H9 (cell line): ENCODE results near the gene SSBP3. TPM values are rescaled to one million over a fixed set of nuclear protein-coding genes. Genes with fewer than 3 reads are reported as not detected.

Source experiments
- DNase-seq: peaks from one replicate; pipeline ENCODE4 v3.0.0-alpha.2; 2017
- H2AFZ ChIP-seq: one replicate; pipeline ENCODE4 v1.6.1; 2013; ENCODE audit warnings: mild to moderate bottlenecking, low read length, control low read depth, moderate library complexity
- H2AK5ac ChIP-seq: 2 replicates; pipeline ENCODE4 v1.6.1; 2013; ENCODE audit warnings: low read length, control low read depth, mixed read lengths; ENCODE audit not compliant: insufficient read length
- H2BK120ac ChIP-seq: one replicate; pipeline ENCODE4 v1.6.1; 2013; ENCODE audit warnings: low read depth, mild to moderate bottlenecking, low read length, control low read depth, inconsistent platforms; ENCODE audit not compliant: poor library complexity, severe bottlenecking
- H2BK12ac ChIP-seq: 2 replicates; pipeline ENCODE4 v1.6.1; 2013; ENCODE audit warnings: low read length, control low read depth, mixed read lengths, low read depth; ENCODE audit not compliant: insufficient read length
- H2BK15ac ChIP-seq: 2 replicates; pipeline ENCODE4 v1.6.1; 2013; ENCODE audit warnings: low read depth, low read length, control low read depth
- H2BK20ac ChIP-seq: one replicate; pipeline ENCODE4 v1.6.1; 2013; ENCODE audit warnings: low read depth, mild to moderate bottlenecking, low read length, control low read depth, inconsistent platforms; ENCODE audit not compliant: poor library complexity, severe bottlenecking
- H2BK5ac ChIP-seq: 2 replicates; pipeline ENCODE4 v1.6.1; 2013; ENCODE audit warnings: low read length, control low read depth, mixed read lengths; ENCODE audit not compliant: insufficient read length
- H3K14ac ChIP-seq: 2 replicates; pipeline ENCODE4 v1.6.1; 2013; ENCODE audit warnings: low read length, control low read depth; ENCODE audit not compliant: insufficient read depth
- H3K18ac ChIP-seq: 2 replicates; pipeline ENCODE4 v1.6.1; 2013; ENCODE audit warnings: low read depth, mild to moderate bottlenecking, mixed read lengths, low read length, control low read depth; ENCODE audit not compliant: insufficient read length
- H3K23ac ChIP-seq: 2 replicates; pipeline ENCODE4 v1.6.1; 2013; ENCODE audit warnings: low read length, control low read depth, mixed read lengths, low read depth; ENCODE audit not compliant: insufficient read length
- H3K23me2 ChIP-seq: 2 replicates; pipeline ENCODE4 v1.6.1; 2013; ENCODE audit warnings: low read depth, mild to moderate bottlenecking, mixed read lengths, low read length, control low read depth; ENCODE audit not compliant: insufficient read length, poor library complexity, severe bottlenecking
- H3K27ac ChIP-seq: 2 replicates; pipeline ENCODE4 v1.5.1; 2013; ENCODE audit warnings: low read length, control low read depth, mixed read lengths, low read depth; ENCODE audit not compliant: insufficient read length
- H3K27me3 ChIP-seq: 2 replicates; pipeline ENCODE4 v1.6.1; 2013; ENCODE audit warnings: low read length, control low read depth, inconsistent platforms; ENCODE audit not compliant: insufficient read depth
- H3K4ac ChIP-seq: 2 replicates; pipeline ENCODE4 v1.6.1; 2013; ENCODE audit warnings: low read depth, mild to moderate bottlenecking, control low read depth, inconsistent platforms, low read length, moderate library complexity
- H3K4me1 ChIP-seq: 2 replicates; pipeline ENCODE4 v1.6.1; 2013; ENCODE audit warnings: low read length, control low read depth, inconsistent platforms; ENCODE audit not compliant: insufficient read depth
- H3K4me2 ChIP-seq: 2 replicates; pipeline ENCODE4 v1.6.1; 2013; ENCODE audit warnings: low read length, control low read depth, mixed read lengths; ENCODE audit not compliant: insufficient read length, insufficient read depth
- H3K56ac ChIP-seq: 2 replicates; pipeline ENCODE4 v1.6.1; 2013; ENCODE audit warnings: low read depth, mild to moderate bottlenecking, mixed read lengths, low read length, control low read depth; ENCODE audit not compliant: insufficient read length
- H3K79me1 ChIP-seq: 2 replicates; pipeline ENCODE4 v1.6.1; 2013; ENCODE audit warnings: low read depth, mild to moderate bottlenecking, moderate library complexity, low read length, control low read depth, inconsistent platforms; ENCODE audit not compliant: insufficient read depth, poor library complexity, severe bottlenecking
- H3K79me2 ChIP-seq: 2 replicates; pipeline ENCODE4 v1.6.1; 2013; ENCODE audit warnings: low read length, control low read depth, inconsistent platforms; ENCODE audit not compliant: insufficient read depth
- H3K9ac ChIP-seq: 2 replicates; pipeline ENCODE4 v1.6.1; 2013; ENCODE audit warnings: low read length, control low read depth, mixed read lengths; ENCODE audit not compliant: insufficient read length; ENCODE audit errors: extremely low read depth
- H3K9me3 ChIP-seq: one replicate; pipeline ENCODE4 v1.6.1; 2013; ENCODE audit warnings: low read depth, low read length, inconsistent platforms; ENCODE audit not compliant: control insufficient read depth
- H3T11ph ChIP-seq: one replicate; pipeline ENCODE4 v1.6.1; 2013; ENCODE audit warnings: mild to moderate bottlenecking, low read length, control low read depth, inconsistent platforms
- H4K20me1 ChIP-seq: one replicate; pipeline ENCODE4 v1.6.1; 2013; ENCODE audit not compliant: control insufficient read depth, insufficient read length, insufficient read depth
- H4K5ac ChIP-seq: 2 replicates; pipeline ENCODE4 v1.6.1; 2013; ENCODE audit warnings: low read depth, mild to moderate bottlenecking, mixed read lengths, low read length, control low read depth; ENCODE audit not compliant: insufficient read length
- H4K8ac ChIP-seq: replicated peaks from 2 replicates; pipeline ENCODE4 v1.6.1; 2013; ENCODE audit warnings: low read length, control low read depth, mixed read lengths, low read depth; ENCODE audit not compliant: insufficient read length
- H4K91ac ChIP-seq: 2 replicates; pipeline ENCODE4 v1.6.1; 2013; ENCODE audit warnings: low read depth, mild to moderate bottlenecking, moderate library complexity, mixed read lengths, low read length, control low read depth; ENCODE audit not compliant: insufficient read length
- H3K27ac Mint-ChIP-seq, 3 experiments: 2 replicates in 2 of 3; 3 replicates in 1 of 3; pipeline ENCODE4 v1.8.0; 2020 to 2021; ENCODE audit warnings: mixed read lengths in 3 of 3, mild to moderate bottlenecking in 1 of 3, moderate library complexity in 1 of 3
- H3K27me3 Mint-ChIP-seq: 2 replicates; pipeline ENCODE4 v1.8.0; 2021; ENCODE audit warnings: low read depth, mild to moderate bottlenecking, moderate library complexity, mixed read lengths
- H3K36me3 Mint-ChIP-seq, 3 experiments: 2 replicates in 2 of 3; 3 replicates in 1 of 3; pipeline ENCODE4 v1.8.0; 2020 to 2021; ENCODE audit warnings: low read depth in 3 of 3, mixed read lengths in 3 of 3; ENCODE audit not compliant: insufficient read depth in 1 of 3
- H3K4me1 Mint-ChIP-seq, 2 experiments: 2 replicates each; pipeline ENCODE4 v1.8.0; 2020; ENCODE audit warnings: mixed read lengths in 2 of 2
- H3K4me3 Mint-ChIP-seq, 2 experiments: 2 replicates in 1 of 2; 3 replicates in 1 of 2; pipeline ENCODE4 v1.8.0; 2020 to 2021; ENCODE audit warnings: mild to moderate bottlenecking in 2 of 2, mixed read lengths in 2 of 2, moderate library complexity in 1 of 2
- H3K9me3 Mint-ChIP-seq, 2 experiments: 2 replicates in 1 of 2; 3 replicates in 1 of 2; pipeline ENCODE4 v1.8.0; 2020; ENCODE audit warnings: mild to moderate bottlenecking in 2 of 2, mixed read lengths in 2 of 2, moderate library complexity in 1 of 2
- CTCF ChIP-seq: fragments of 200-600 bp; sonication (generic); conservative IDR thresholded peaks from 3 replicates; pipeline ENCODE4 v1.8.0; 2021; ENCODE audit warnings: antibody characterized with exemption, mild to moderate bottlenecking
- WGBS: extraction: QIAGEN DNeasy Blood & Tissue Kit; methylation state at CpG from one replicate; pipeline ENCODE4 v1.1.7; 2013; ENCODE audit warnings: missing lambda C conversion rate, low lambda C conversion rate, mixed read lengths; ENCODE audit not compliant: insufficient read length; ENCODE audit errors: extremely low coverage; 5-methylcytosine and 5-hydroxymethylcytosine counted together
- total RNA-seq: library from RNA; stranded (reverse); gene quantifications from 2 replicates; pipeline ENCODE4 v1.2.1, GENCODE V29; 2021

Gene SSBP3
- total RNA-seq, 1 experiment from 2014 or later = 126 TPM

GRCh38 chr1:54253480-54253879 is 152.7 kb downstream of the SSBP3 start:
- Histone ChIP-seq H3K14ac (no peak overlapping the region; the same call in 1 of the 2 replicates), H3K23ac (no peak overlapping the region), H3K4me1 (no peaks in the 10 kb centered on the region; the same call in 1 of the 2 replicates), H4K20me1 (peaks cover 3% of the 10 kb centered on the region), H2BK5ac (no peak overlapping the region), H3K27ac (no peak overlapping the region), H3K79me2 (no peaks in the 10 kb centered on the region), H2BK12ac (no peak overlapping the region), H3K18ac (no peak overlapping the region), H4K5ac (no peak overlapping the region), H4K8ac (no peak overlapping the region), H2BK15ac (no peak overlapping the region), H4K91ac (no peak overlapping the region), H3K27me3 (no peaks in the 10 kb centered on the region), H3K9me3 (no peaks in the 10 kb centered on the region), H3K56ac (no peak overlapping the region), H2BK20ac (no peak overlapping the region), H3K79me1 (no peaks in the 10 kb centered on the region), H3K9ac (no peak overlapping the region), H2AK5ac (no peak overlapping the region), H3K4me2 (no peak overlapping the region), H3T11ph (no peak overlapping the region), H3K4ac (no peak overlapping the region), H3K23me2 (no peaks in the 10 kb centered on the region), H2AFZ (no peak overlapping the region), H2BK120ac (no peak overlapping the region)
- Mint-ChIP-seq H3K27ac (peak overlapping the region; percentile 32 to 69 (median 68); a peak in 3 of 7 replicates), H3K27me3 (no peaks in the 10 kb centered on the region), H3K9me3 (no peaks in the 10 kb centered on the region), H3K36me3 (peaks cover 3 to 28% (median 23%) of the 10 kb centered on the region in 3 experiments; a peak in 6 of 7 replicates), H3K4me3 (no peak overlapping the region), H3K4me1 (peaks cover 27 to 31% of the 10 kb centered on the region in 2 experiments)
- no peak for DNase-seq
- WGBS = no CpG with 5 or more reads among the region's 5 CpGs
- TF ChIP-seq CTCF = no peak
